Ectodermal cell (in vitro differentiated cells): ENCODE measurements around the gene LPCAT1.
"Not testable (repeated sequence)": the region's sequence is repeated elsewhere in the genome, so short reads cannot be mapped to it uniquely, and the experiment has no call there.

Source experiments
- H3K27ac ChIP-seq: 2 replicates; pipeline ENCODE4 v1.7.0; 2013; ENCODE audit warnings: mild to moderate bottlenecking, low read depth, low read length; ENCODE audit not compliant: insufficient read depth, poor library complexity, severe bottlenecking
- H3K27me3 ChIP-seq: 2 replicates; pipeline ENCODE4 v1.7.0; 2013; ENCODE audit warnings: mild to moderate bottlenecking, low read length; ENCODE audit not compliant: insufficient read depth, control insufficient read depth, poor library complexity, severe bottlenecking
- H3K36me3 ChIP-seq: one replicate; pipeline ENCODE4 v1.7.0; 2013; ENCODE audit warnings: low read length; ENCODE audit not compliant: control insufficient read depth, insufficient read depth
- H3K4me1 ChIP-seq: one replicate; pipeline ENCODE4 v1.7.0; 2013; ENCODE audit warnings: low read length; ENCODE audit not compliant: control insufficient read depth, insufficient read depth
- H3K4me3 ChIP-seq: 2 replicates; pipeline ENCODE4 v1.7.0; 2013; ENCODE audit warnings: low read depth, low read length, control low read depth; ENCODE audit not compliant: insufficient read depth
- H3K9me3 ChIP-seq: 2 replicates; pipeline ENCODE4 v1.7.0; 2013; ENCODE audit warnings: mild to moderate bottlenecking, low read length, moderate library complexity; ENCODE audit not compliant: control insufficient read depth
- WGBS, 2 experiments: methylation state at CpG; one replicate each; pipeline ENCODE4 v1.1.7; 2013; ENCODE audit warnings: missing lambda C conversion rate in 2 of 2; 5-methylcytosine and 5-hydroxymethylcytosine counted together

The LPCAT1 gene

GRCh38 chr5:1507014-1507375 is 16.8 kb downstream of the LPCAT1 start:
- H3K4me1 ChIP-seq: peaks cover 9% of the 10 kb centered on the region
- no peak overlapping the region for H3K4me3 ChIP-seq
- H3K36me3 ChIP-seq: no peaks in the 10 kb centered on the region
- H3K9me3 ChIP-seq: no peaks in the 10 kb centered on the region
- 96 to 97% methylated on average over 11 of the region's 11 CpGs for WGBS, 2 experiments
- H3K27ac ChIP-seq: no peak overlapping the region
- H3K27me3 ChIP-seq: no peaks in the 10 kb centered on the region

DNA sequence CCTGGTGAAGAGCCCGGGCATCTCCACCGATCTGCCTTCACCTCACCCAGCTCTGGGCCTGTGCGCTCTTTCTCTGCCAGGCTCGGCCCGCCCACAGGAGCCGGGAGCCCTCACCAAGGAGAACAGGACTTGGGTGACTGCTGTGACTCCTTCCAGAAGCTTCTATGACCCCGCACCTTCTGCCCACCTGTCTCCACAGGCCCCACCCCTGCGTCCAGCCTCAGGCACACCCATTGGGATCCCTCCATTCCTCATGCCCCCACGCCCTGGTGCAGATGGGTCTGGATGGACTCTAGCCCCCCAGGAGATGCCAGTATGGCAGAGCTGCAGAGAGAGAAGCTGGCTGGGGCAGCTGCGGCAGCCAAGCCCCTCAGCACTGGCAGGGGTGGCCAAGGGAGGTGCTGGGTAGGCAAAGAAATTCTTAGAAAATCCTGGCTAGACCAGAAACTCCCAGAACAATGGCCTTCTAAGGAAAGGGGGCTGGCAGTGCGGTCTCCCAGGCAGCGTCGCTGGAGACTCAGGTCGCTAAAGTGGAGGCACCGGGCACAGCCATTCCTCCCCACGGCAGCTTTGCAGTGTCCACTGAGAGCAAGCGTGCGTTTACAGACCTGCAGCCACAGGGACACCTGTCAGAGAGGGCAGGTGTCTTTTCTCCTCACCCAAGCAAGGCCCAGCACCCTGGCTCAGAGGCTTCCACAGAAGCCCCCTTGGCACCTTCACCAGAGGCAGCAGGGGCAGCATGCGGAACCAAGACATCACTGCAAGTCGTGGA is 17.3 kb downstream of the LPCAT1 start:
- Histone ChIP-seq H3K36me3 (no peaks in the 10 kb centered on the region), H3K4me1 (peaks cover 9% of the 10 kb centered on the region), H3K9me3 (no peaks in the 10 kb centered on the region), H3K27ac (no peak overlapping the region), H3K4me3 (no peak overlapping the region), H3K27me3 (no peaks in the 10 kb centered on the region)
- 85 to 87% methylated on average over 20 of the region's 20 CpGs for WGBS, 2 experiments

GRCh38 chr5:1505506-1506241 is 18.1 kb downstream of the LPCAT1 start:
- H3K27ac ChIP-seq: no peak overlapping the region
- 87% methylated on average over 24 of the region's 24 CpGs for WGBS, 2 experiments

DNA sequence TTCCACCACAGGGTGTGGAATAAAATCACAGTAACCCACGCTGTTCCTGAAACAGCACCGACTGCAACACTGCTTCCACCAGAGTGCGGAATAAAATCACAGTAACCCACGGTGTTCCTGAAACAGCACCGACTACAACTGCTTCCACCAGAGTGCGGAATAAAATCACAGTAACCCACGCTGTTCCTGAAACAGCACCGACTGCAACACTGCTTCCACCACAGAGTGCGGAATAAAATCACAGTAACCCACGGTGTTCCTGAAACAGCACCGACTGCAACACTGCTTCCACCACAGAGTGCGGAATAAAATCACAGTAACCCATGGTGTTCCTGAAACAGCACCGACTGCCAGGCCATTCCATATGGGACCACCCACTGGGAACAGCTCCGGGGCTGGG is 18.7 kb downstream of the LPCAT1 start:
- H3K36me3 ChIP-seq, H3K27me3 ChIP-seq, H3K9me3 ChIP-seq, H3K4me3 ChIP-seq, H3K4me1 ChIP-seq, H3K27ac ChIP-seq: not testable (repeated sequence)
- WGBS, 2 experiments: 80 to 81% methylated on average over 14 of the region's 14 CpGs

More at GRCh38 chr5:1505506-1506241, 18.1 kb downstream of the LPCAT1 start:
- no peaks in the 10 kb centered on the region for H3K27me3 ChIP-seq
- H3K9me3 ChIP-seq: no peaks in the 10 kb centered on the region
- no peaks in the 10 kb centered on the region for H3K36me3 ChIP-seq
- no peak overlapping the region for H3K4me3 ChIP-seq
- peaks cover 9% of the 10 kb centered on the region for H3K4me1 ChIP-seq

GRCh38 chr5:1504617-1505016 is 19.1 kb downstream of the LPCAT1 start:
- 82 to 85% methylated on average over 12 of the region's 12 CpGs for WGBS, 2 experiments

DNA sequence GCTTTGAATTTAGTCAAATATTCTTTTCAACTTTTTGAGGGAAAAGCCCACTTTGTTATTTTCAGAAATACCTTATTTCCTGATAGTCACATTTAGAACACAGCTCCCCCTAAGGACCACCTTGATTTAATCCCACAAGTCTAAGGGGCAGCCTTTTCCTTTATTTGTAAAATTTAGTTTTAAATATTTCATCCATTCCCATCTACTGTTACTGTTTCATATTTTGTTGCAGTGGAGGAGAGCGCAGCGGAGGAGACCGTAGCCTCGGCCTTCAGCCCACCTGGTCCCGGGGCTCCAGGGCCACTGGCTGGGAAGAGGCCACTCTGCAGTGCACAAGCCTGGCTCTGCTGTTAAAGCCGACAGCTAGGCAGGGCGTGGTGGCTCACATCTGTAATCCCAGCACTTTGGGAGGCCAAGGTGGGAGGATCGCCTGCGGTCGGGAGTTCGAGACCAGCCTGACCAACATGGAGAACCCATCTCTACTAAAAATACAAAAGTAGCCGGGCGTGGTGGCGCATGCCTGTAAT is 19.6 kb downstream of the LPCAT1 start:
- no peak overlapping the region for H3K4me3 ChIP-seq
- H3K9me3 ChIP-seq: no peaks in the 10 kb centered on the region
- H3K27ac ChIP-seq: no peak overlapping the region
- WGBS, 2 experiments: 91 to 93% methylated on average over 14 of the region's 14 CpGs
- no peaks in the 10 kb centered on the region for H3K36me3 ChIP-seq
- H3K4me1 ChIP-seq: peaks cover 9% of the 10 kb centered on the region
- H3K27me3 ChIP-seq: no peaks in the 10 kb centered on the region

More at GRCh38 chr5:1504617-1505016, 19.1 kb downstream of the LPCAT1 start:
- Histone ChIP-seq H3K4me3 (no peak overlapping the region), H3K9me3 (no peaks in the 10 kb centered on the region), H3K4me1 (peaks cover 9% of the 10 kb centered on the region), H3K27ac (no peak overlapping the region), H3K27me3 (no peaks in the 10 kb centered on the region), H3K36me3 (no peaks in the 10 kb centered on the region)

DNA sequence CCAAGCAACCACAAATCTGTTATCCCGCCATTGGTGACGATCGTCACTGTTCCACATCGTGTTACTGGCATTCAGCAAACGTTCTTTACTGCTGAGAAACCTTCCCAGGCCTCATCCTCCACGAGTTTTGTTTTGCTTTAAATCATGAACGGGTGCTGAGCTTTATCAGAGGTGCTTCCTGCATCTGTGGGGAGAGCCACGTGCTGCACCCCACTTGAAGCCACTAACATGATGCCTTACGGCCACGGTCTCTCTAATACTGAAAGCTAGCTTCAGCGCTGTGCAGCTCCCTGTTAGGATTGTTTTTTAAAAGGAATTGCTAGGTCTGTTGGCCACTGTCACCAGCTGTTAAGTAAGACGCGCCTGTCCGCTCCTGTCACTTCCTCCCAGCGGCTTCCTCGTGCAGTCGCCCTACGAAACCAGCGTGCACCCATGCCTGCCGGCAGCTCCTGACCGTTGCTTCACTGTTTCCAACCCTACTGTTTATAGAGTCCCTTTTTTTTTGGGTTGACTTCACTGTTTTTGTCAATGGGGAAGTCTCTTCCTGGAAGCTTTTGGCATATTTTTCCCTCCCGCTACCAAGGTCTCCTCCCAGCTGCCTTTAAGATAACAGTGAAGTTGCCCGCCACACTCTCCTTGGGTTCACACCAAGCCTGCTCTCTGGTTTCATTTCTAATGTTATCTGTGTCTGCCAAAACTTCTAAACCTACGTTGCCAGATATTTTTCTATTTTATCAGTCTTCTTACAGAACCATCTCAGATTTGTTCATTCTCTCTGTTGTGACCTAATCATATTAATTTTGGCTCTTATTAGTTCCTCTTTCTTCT is 20.3 kb downstream of the LPCAT1 start:
- H3K4me1 ChIP-seq: peaks cover 9% of the 10 kb centered on the region
- no peaks in the 10 kb centered on the region for H3K9me3 ChIP-seq
- H3K36me3 ChIP-seq: no peaks in the 10 kb centered on the region
- no peak overlapping the region for H3K4me3 ChIP-seq
- WGBS, 2 experiments: 93% methylated on average over 24 of the region's 24 CpGs
- H3K27ac ChIP-seq: no peak overlapping the region
- no peaks in the 10 kb centered on the region for H3K27me3 ChIP-seq

GRCh38 chr5:1502737-1503120 is 21.0 kb downstream of the LPCAT1 start:
- WGBS, 2 experiments: 92 to 95% methylated on average over 10 of the region's 10 CpGs
- H3K27me3 ChIP-seq: no peaks in the 10 kb centered on the region
- no peaks in the 10 kb centered on the region for H3K36me3 ChIP-seq
- no peak overlapping the region for H3K4me3 ChIP-seq
- H3K27ac ChIP-seq: no peak overlapping the region
- H3K9me3 ChIP-seq: no peaks in the 10 kb centered on the region
- peaks cover 9% of the 10 kb centered on the region for H3K4me1 ChIP-seq

DNA sequence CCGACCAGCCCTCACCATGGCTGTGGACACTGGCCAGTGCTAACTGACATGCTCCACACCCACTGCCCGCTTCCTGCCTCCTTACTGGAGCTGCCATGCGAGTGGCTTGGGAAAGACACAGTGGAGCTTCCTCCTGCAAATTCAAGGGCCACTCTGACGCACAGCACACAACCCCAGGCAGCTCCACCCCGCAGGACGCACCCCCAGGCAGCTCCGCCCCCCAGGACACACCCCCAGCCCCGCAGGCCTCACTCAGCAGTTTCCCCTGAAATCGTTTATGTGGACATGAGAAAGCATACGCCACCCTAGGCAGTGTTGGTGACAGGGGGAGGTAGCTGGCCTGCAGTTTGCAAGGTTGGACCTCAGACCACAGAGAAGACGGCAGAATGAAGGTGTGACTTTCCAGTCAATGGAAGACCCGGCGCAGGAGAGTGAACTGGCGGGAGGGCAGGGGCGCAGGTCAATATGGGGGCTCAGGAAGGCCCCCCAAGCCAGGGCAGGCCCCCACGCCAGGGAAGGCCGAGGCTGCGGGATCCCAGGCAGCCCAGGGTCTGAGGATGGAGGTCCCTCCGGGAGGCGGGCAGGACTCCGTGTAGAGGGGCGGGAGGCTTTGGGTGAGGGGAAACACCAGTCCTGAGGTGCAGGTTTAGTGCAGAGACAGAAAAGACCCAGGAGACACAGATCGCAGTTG is 21.6 kb downstream of the LPCAT1 start:
- Histone ChIP-seq H3K4me1 (peaks cover 5% of the 10 kb centered on the region), H3K9me3 (no peaks in the 10 kb centered on the region), H3K4me3 (no peak overlapping the region), H3K27me3 (no peaks in the 10 kb centered on the region), H3K27ac (no peak overlapping the region), H3K36me3 (no peaks in the 10 kb centered on the region)
- 84 to 86% methylated on average over 23 of the region's 23 CpGs for WGBS, 2 experiments
